CD4-positive, CD25-positive, alpha-beta regulatory T cell (primary cell): ENCODE results near the gene PRAF2. TPM values are rescaled to one million over a fixed set of nuclear protein-coding genes. Genes with fewer than 3 reads are reported as not detected.

Experiments
- ATAC-seq, 2 donors: fragments of 150-1000 bp; cut with Tn5 transposase; one replicate each; pipeline ENCODE4 v1.10.0; 2021; ENCODE audit warnings: low read depth in 2 of 2, moderate number of reproducible peaks in 2 of 2, moderate library complexity in 1 of 2
- DNase-seq, 3 donors: peaks; one replicate each; pipeline versions ENCODE4 v3.0.0 to v3.0.0-alpha.2; 2012 to 2022; ENCODE audit warnings: mixed read lengths in 1 of 3
- H3K27ac ChIP-seq: one replicate; pipeline ENCODE4 v1.7.0; 2013; ENCODE audit warnings: mild to moderate bottlenecking, low read length; ENCODE audit not compliant: insufficient read depth, poor library complexity, severe bottlenecking
- H3K27me3 ChIP-seq: one replicate; pipeline ENCODE4 v1.7.0; 2013; ENCODE audit warnings: low read length; ENCODE audit not compliant: control insufficient read depth, insufficient read depth
- H3K36me3 ChIP-seq: one replicate; pipeline ENCODE4 v1.7.0; 2013; ENCODE audit warnings: mild to moderate bottlenecking, low read length, moderate library complexity; ENCODE audit not compliant: control insufficient read depth, insufficient read depth
- H3K4me1 ChIP-seq: 2 replicates; pipeline ENCODE4 v1.7.0; 2013; ENCODE audit warnings: mild to moderate bottlenecking, low read length; ENCODE audit not compliant: insufficient read depth, control insufficient read depth, poor library complexity, severe bottlenecking
- H3K4me3 ChIP-seq: one replicate; pipeline ENCODE4 v1.7.0; 2013; ENCODE audit warnings: low read depth, mild to moderate bottlenecking, low read length, moderate library complexity
- H3K9me3 ChIP-seq, 2 experiments: 1 replicate in 1 of 2; 2 replicates in 1 of 2; pipeline ENCODE4 v1.7.0; 2013; ENCODE audit warnings: low read length in 2 of 2, mild to moderate bottlenecking in 1 of 2, moderate library complexity in 1 of 2; ENCODE audit not compliant: control insufficient read depth in 2 of 2
- H3K27ac Mint-ChIP-seq, 3 donors: one replicate each; pipeline ENCODE4 v1.8.0; 2020 to 2022; ENCODE audit warnings: mild to moderate bottlenecking in 3 of 3, mixed read lengths in 3 of 3, moderate library complexity in 2 of 3
- H3K27me3 Mint-ChIP-seq: one replicate; pipeline ENCODE4 v1.8.0; 2022; ENCODE audit warnings: mild to moderate bottlenecking, mixed read lengths
- H3K36me3 Mint-ChIP-seq: one replicate; pipeline ENCODE4 v1.8.0; 2020; ENCODE audit warnings: mixed read lengths
- H3K4me1 Mint-ChIP-seq, 4 donors: one replicate each; pipeline ENCODE4 v1.8.0; 2020 to 2022; ENCODE audit warnings: mixed read lengths in 4 of 4, mild to moderate bottlenecking in 1 of 4
- H3K4me3 Mint-ChIP-seq, 4 donors: one replicate each; pipeline ENCODE4 v1.8.0; 2020 to 2022; ENCODE audit warnings: mild to moderate bottlenecking in 4 of 4, mixed read lengths in 4 of 4, moderate library complexity in 3 of 4
- H3K9me3 Mint-ChIP-seq, 7 donors: one replicate each; pipeline ENCODE4 v1.8.0; 2020 to 2022; ENCODE audit warnings: mixed read lengths in 7 of 7, mild to moderate bottlenecking in 3 of 7, moderate library complexity in 2 of 7
- polyA plus RNA-seq, 4 donors: library from polyadenylated mRNA; unstranded; fragments of 300-500 nt; fragmentation: Illumina TruSeq; gene quantifications; one replicate each; pipeline ENCODE4 v1.2.3, GENCODE V29; 2021
- total RNA-seq: library from RNA; stranded (reverse); gene quantifications from one replicate; pipeline ENCODE4 v1.2.3, GENCODE V29; 2022

Gene PRAF2
- total and polyA plus RNA-seq, 5 donors from 2014 or later, result 20.4 to 49.4 (median 42.0) TPM

DNA sequence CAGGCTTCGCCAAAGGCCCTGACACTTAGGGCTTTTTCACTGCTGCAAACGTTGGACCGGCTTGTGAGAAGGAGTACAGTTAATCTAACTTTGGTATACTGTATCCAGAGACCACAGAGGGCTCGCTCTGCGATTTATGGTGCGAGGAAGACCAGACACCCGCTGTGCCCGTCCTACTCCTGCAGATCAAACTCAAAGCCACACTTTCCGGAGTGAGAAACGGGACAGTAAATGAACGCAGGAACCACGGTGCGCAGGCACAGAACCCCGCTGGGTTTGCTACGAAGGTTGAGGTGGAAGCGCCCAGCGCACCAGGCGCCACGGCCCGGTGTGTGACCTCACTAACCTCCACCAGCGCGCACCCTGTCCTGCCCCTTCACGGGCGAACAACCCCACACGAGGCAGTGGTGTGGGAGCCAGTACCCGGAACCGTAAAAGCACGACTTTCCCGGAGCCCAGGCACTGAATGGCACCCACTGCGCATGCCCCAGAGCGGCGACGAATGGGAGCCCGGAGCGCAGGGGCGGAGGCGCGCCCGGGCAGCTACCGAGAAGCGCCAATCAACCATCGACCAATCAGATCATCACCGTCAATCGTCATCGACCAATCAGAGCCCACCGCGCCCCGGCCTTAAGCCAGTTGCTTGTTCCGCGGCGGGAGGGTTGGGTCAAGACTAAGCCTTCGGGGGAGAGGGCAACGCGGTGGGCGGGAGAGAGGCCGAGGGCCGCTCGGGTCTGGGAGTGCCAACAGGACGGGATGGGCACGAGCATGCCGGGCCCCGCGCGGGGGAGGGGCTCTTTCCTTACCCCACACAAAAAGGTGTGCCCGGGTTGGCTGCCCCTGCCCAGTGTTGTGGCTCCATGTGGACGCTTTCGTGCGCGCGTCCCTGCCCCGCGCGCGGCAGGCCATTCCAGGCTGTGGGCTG, 27.2 kb upstream of the PRAF2 start:
- peak; percentile 90 to 92 for ATAC-seq
- Histone ChIP-seq H3K27me3 (no peaks in the 10 kb centered on the region), H3K27ac (peak overlapping the region; percentile 80), H3K4me3 (peak overlapping the region; percentile 78), H3K4me1 (peaks cover 14% of the 10 kb centered on the region), H3K36me3 (no peaks in the 10 kb centered on the region), H3K9me3 (no peaks in the 10 kb centered on the region)
- Mint-ChIP-seq H3K36me3 (no peaks in the 10 kb centered on the region), H3K27me3 (no peaks in the 10 kb centered on the region), H3K4me3 (peak overlapping the region; percentile 84 to 93 (median 90)), H3K27ac (peak overlapping the region; percentile 60 to 94 (median 92)), H3K4me1 (peaks cover 0 to 15% (median 0%) of the 10 kb centered on the region in 4 donors), H3K9me3 (peaks cover 0 to 3% (median 0%) of the 10 kb centered on the region in 7 donors)
- peak; percentile 85 to 93 (median 90) for DNase-seq

- peaks cover 11% of the 10 kb centered on the region for H3K4me1 ChIP-seq
- no peaks in the 10 kb centered on the region for H3K36me3 ChIP-seq
- H3K4me3 Mint-ChIP-seq, result no peak overlapping the region
- DNase-seq (no peak), ATAC-seq (no peak)
- H3K27me3 ChIP-seq, result no peaks in the 10 kb centered on the region
- H3K27me3 Mint-ChIP-seq, result no peaks in the 10 kb centered on the region
- no peak overlapping the region for H3K4me3 ChIP-seq
- peaks cover 0 to 15% (median 0%) of the 10 kb centered on the region in 4 donors for H3K4me1 Mint-ChIP-seq
- no peak overlapping the region for H3K27ac Mint-ChIP-seq
- H3K27ac ChIP-seq, result no peak overlapping the region
- peaks cover 0 to 3% (median 0%) of the 10 kb centered on the region in 7 donors for H3K9me3 Mint-ChIP-seq
- no peaks in the 10 kb centered on the region for H3K36me3 Mint-ChIP-seq
- no peaks in the 10 kb centered on the region for H3K9me3 ChIP-seq
These were observed 22.6 kb upstream of the PRAF2 start for GRCh38 chrX:49096419-49096818.

- no peaks in the 10 kb centered on the region for H3K27me3 Mint-ChIP-seq
These were observed 15.8 kb upstream of the PRAF2 start for GRCh38 chrX:49089553-49089952.

DNA sequence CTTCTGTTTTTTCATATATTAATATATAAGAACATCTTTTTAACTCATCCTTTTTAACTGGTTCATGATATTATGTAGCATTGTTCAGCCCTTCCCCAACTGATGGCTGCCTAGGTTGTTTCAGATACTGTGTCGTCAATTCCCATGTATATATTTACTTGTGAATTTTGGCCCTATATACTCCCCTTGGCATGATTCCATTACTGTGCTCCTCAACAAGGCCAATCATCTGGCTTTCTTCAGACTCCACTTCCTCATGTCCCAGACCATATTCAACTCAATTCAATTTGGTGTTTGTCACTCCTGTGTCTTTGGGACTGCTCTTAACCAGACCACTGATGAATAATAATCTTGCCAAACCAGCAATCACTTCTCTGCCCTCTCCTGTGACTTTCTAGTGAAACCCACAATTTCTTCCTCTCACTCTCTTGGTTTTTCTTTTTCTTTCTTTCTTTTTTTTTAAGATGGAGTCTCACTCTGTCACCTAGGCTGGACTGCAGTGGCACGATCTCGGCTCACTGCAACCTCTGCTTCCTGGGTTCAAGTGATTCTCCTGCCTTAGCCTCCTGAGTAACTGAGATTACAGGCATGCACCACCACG, 8.6 kb upstream of the PRAF2 start:
- Mint-ChIP-seq H3K36me3 (peaks cover 3% of the 10 kb centered on the region), H3K4me3 (peak overlapping the region in 3 of 4 donors; percentile 10 to 77 (median 21)), H3K4me1 (peaks cover 0 to 11% (median 4%) of the 10 kb centered on the region in 4 donors), H3K27me3 (no peaks in the 10 kb centered on the region), H3K9me3 (peaks cover 0 to 2% (median 0%) of the 10 kb centered on the region in 7 donors), H3K27ac (no peak overlapping the region)
- H3K4me3 ChIP-seq, result no peak overlapping the region
- no peaks in the 10 kb centered on the region for H3K9me3 ChIP-seq
- no peaks in the 10 kb centered on the region for H3K36me3 ChIP-seq
- ATAC-seq (no peak), DNase-seq (no peak)
- H3K27ac ChIP-seq, result no peak overlapping the region
- H3K27me3 ChIP-seq, result no peaks in the 10 kb centered on the region
- peaks cover 8% of the 10 kb centered on the region for H3K4me1 ChIP-seq

More at GRCh38 chrX:49089553-49089952, 15.8 kb upstream of the PRAF2 start:
- no peaks in the 10 kb centered on the region for H3K9me3 Mint-ChIP-seq
- no peak for ATAC-seq
- Histone ChIP-seq H3K4me3 (no peak overlapping the region), H3K27ac (no peak overlapping the region), H3K27me3 (no peaks in the 10 kb centered on the region), H3K36me3 (no peaks in the 10 kb centered on the region), H3K4me1 (no peaks in the 10 kb centered on the region), H3K9me3 (no peaks in the 10 kb centered on the region)
- H3K4me3 Mint-ChIP-seq, result peak overlapping the region in 1 of 4 donors; percentile 21
- H3K36me3 Mint-ChIP-seq, result no peaks in the 10 kb centered on the region
- no peak overlapping the region for H3K27ac Mint-ChIP-seq
- no peaks in the 10 kb centered on the region for H3K4me1 Mint-ChIP-seq
- no peak for DNase-seq

DNA sequence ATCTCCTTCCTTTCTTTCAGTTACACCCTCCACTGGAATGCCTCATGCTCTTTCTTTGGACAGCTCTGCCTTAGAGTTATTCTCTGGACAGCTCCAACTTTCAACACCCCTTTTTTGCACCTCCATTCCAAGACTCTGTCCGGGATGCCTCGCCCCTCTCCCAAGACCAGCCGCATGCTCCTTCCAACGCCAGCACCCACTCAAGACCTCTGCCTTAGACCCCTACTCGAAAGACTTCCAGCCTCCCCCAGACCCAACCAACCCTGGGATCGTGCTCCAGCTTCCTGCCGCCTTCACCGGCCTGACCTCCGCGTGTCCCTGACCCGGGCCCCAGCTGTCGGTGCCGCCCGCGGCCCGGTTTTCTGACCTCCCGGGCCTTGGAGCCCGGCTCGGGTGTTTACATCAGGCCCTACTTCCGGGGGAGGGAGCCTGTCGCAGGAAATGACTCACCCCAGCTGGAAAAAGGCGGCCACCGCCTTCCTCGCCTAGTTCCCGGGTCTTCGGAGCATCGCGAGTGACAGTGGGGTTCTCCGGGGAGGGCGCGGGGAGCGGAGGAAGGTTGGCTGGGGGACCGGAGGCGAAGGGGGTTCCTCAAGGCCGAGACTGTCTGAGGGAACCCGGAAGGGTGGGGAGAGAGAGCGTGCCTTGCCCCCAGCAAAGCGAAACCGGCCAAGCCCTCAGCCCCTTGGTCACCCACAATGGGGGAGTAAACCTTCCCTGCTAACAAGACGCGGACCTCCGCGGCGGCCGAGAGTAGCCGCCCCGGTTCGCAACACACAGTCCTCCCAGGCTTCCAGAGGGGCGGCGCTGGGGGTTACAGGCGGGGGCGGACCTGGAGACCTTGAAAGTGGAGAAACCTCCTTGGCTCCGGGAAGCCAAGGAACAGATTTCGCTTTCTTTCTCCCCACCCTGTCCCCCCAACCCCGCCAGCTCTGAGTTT, 6.0 kb upstream of the PRAF2 start, which contains the start of gene WDR45:
Gene WDR45 (minus strand): TSS at position 399 of the 940 bp plus-strand sequence. CDS start 1,792 bp downstream, outside the sequence.
- Mint-ChIP-seq H3K27ac (peak within 1 kb of the TSS; percentile 95 to 100 (median 99)), H3K4me1 (peaks cover 0 to 13% (median 4%) of the 10 kb centered on the region in 4 donors), H3K9me3 (peaks cover 0 to 2% (median 0%) of the 10 kb centered on the region in 7 donors), H3K27me3 (no peaks in the 10 kb centered on the region), H3K4me3 (peak within 1 kb of the TSS; percentile 80 to 97 (median 92)), H3K36me3 (peaks cover 3% of the 10 kb centered on the region)
- peak; percentile 65 to 85 (median 67) for DNase-seq
- ATAC-seq, result peak; percentile 73 to 83
- Histone ChIP-seq H3K36me3 (peaks cover 7% of the 10 kb centered on the region), H3K27me3 (no peaks in the 10 kb centered on the region), H3K9me3 (no peaks in the 10 kb centered on the region), H3K27ac (peak within 1 kb of the TSS; percentile 93), H3K4me3 (peak within 1 kb of the TSS; percentile 74), H3K4me1 (peaks cover 8% of the 10 kb centered on the region)

DNA sequence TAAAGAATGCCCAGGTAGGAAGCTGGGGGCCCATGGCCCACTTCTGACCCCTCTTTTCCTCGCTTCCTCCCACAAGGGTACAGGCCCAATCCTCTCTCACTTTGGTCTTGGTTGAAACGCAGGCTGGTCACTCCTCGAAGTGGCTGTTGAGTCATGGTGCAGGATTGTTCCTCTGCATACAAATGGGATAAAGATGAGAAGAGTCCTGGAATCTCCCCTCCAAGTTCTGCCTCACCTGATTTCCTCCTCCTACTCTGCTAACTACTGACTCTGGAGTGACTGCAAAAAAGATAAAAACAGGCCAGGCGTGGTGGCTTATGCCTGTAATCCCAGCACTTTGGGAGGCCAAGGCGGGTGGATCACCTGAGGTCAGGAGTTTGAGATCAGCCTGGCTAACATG, 4.1 kb upstream of the PRAF2 start:
- ATAC-seq, result no peak
- Mint-ChIP-seq H3K4me1 (peaks cover 0 to 29% (median 10%) of the 10 kb centered on the region in 4 donors), H3K27ac (peak overlapping the region in 1 of 3 donors; percentile 82)

DNA sequence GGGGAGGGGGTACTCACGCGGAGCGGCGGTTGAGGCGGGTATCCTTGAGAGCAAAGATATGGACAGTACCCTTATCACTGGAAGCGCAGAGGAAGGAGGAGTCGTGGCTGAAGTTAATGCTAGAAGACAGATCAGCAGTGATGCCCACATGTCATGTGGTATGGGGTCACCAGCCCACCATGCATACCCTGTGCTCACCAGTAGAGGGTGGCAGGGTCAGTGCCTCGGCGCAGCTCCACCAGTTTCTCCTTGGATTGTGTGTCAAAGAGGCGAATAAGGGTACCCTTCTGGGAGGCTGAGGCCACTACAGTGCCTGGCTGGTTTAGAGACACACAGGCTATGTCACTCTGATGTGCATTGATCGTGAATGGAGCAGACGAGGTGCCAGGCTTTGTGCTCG, 1.5 kb upstream of the PRAF2 start:
- Mint-ChIP-seq H3K36me3 (peaks cover 3% of the 10 kb centered on the region), H3K27me3 (no peaks in the 10 kb centered on the region), H3K9me3 (no peaks in the 10 kb centered on the region), H3K4me3 (peak overlapping the region in 2 of 4 donors; percentile 77 to 90), H3K4me1 (peaks cover 0 to 42% (median 12%) of the 10 kb centered on the region in 4 donors), H3K27ac (no peak overlapping the region)
- Histone ChIP-seq H3K27me3 (no peaks in the 10 kb centered on the region), H3K4me1 (peaks cover 20% of the 10 kb centered on the region), H3K9me3 (no peaks in the 10 kb centered on the region), H3K27ac (no peak overlapping the region), H3K36me3 (peaks cover 7% of the 10 kb centered on the region), H3K4me3 (no peak overlapping the region)
- ATAC-seq (no peak), DNase-seq (no peak)

More for the DNA sequence above, 4.1 kb upstream of the PRAF2 start:
- Histone ChIP-seq H3K36me3 (peaks cover 7% of the 10 kb centered on the region), H3K9me3 (no peaks in the 10 kb centered on the region), H3K27me3 (no peaks in the 10 kb centered on the region), H3K27ac (no peak overlapping the region), H3K4me1 (peaks cover 16% of the 10 kb centered on the region), H3K4me3 (no peak overlapping the region)
- H3K27me3 Mint-ChIP-seq, result no peaks in the 10 kb centered on the region
- H3K9me3 Mint-ChIP-seq, result peaks cover 0 to 2% (median 0%) of the 10 kb centered on the region in 7 donors
- peaks cover 3% of the 10 kb centered on the region for H3K36me3 Mint-ChIP-seq
- peak overlapping the region in 2 of 4 donors; percentile 46 to 80 for H3K4me3 Mint-ChIP-seq
- DNase-seq, result no peak
